Keratinocyte (primary cell): ENCODE data around the gene MICAL1. TPM values are rescaled to one million over a fixed set of nuclear protein-coding genes. Genes with fewer than 3 reads are reported as not detected.

Source experiments
- DNase-seq: peaks from one replicate; pipeline ENCODE4 v3.0.0-alpha.2; 2011; ENCODE audit warnings: low read depth, missing footprints, low spot score
- FAIRE-seq: peaks from 2 replicates; lab custom pipeline; 2011; peaks lifted over from hg19 to GRCh38; lab: Jason Lieb, UNC
- H2AFZ ChIP-seq: 2 replicates; pipeline ENCODE4 v1.6.0; 2012; ENCODE audit warnings: low read length, control low read depth, inconsistent platforms; ENCODE audit not compliant: control insufficient read depth
- H3K27ac ChIP-seq: 2 replicates; pipeline ENCODE4 v1.5.1; 2011; ENCODE audit warnings: low read length; ENCODE audit not compliant: control insufficient read depth, insufficient read depth
- H3K27me3 ChIP-seq: 3 replicates; pipeline ENCODE4 v1.6.0; 2011; ENCODE audit warnings: low read length; ENCODE audit not compliant: control insufficient read depth, insufficient read depth; ENCODE audit errors: extremely low read depth
- H3K36me3 ChIP-seq, 2 experiments: 2 replicates in 1 of 2; 3 replicates in 1 of 2; pipeline ENCODE4 v1.5.1; 2011; ENCODE audit warnings: low read length in 2 of 2, mild to moderate bottlenecking in 1 of 2; ENCODE audit not compliant: control insufficient read depth in 2 of 2, insufficient read depth in 2 of 2; ENCODE audit errors: extremely low read depth in 1 of 2
- H3K4me1 ChIP-seq: 3 replicates; pipeline ENCODE4 v1.5.1; 2011; ENCODE audit warnings: low read length; ENCODE audit not compliant: control insufficient read depth, insufficient read depth; ENCODE audit errors: extremely low read depth
- H3K4me2 ChIP-seq: 3 replicates; pipeline ENCODE4 v1.6.0; 2011; ENCODE audit warnings: low read depth, low read length; ENCODE audit not compliant: control insufficient read depth, insufficient read depth; ENCODE audit errors: extremely low read depth
- H3K4me3 ChIP-seq, 3 experiments: fragments of 200-600 bp in 1 of 3; sonication (generic) in 1 of 3; 2 replicates in 2 of 3; 3 replicates in 1 of 3; pipeline ENCODE4 v1.5.1; 2011 to 2016; ENCODE audit warnings: low read length in 3 of 3, mild to moderate bottlenecking in 3 of 3, control low read depth in 2 of 3, inconsistent platforms in 1 of 3, low read depth in 1 of 3, mixed read lengths in 1 of 3, mixed run types in 1 of 3, moderate library complexity in 1 of 3; ENCODE audit not compliant: control insufficient read depth in 2 of 3, insufficient read depth in 2 of 3; ENCODE audit errors: extremely low read depth in 1 of 3
- H3K79me2 ChIP-seq: 2 replicates; pipeline ENCODE4 v1.6.0; 2012; ENCODE audit warnings: low read length; ENCODE audit not compliant: control insufficient read depth, insufficient read depth
- H3K9ac ChIP-seq: 3 replicates; pipeline ENCODE4 v1.6.0; 2011; ENCODE audit warnings: low read length; ENCODE audit not compliant: control insufficient read depth, insufficient read depth; ENCODE audit errors: extremely low read depth
- H3K9me1 ChIP-seq: 3 replicates; pipeline ENCODE4 v1.6.0; 2011; ENCODE audit warnings: low read length; ENCODE audit not compliant: control insufficient read depth, insufficient read depth; ENCODE audit errors: extremely low read depth
- H3K9me3 ChIP-seq: 2 replicates; pipeline ENCODE4 v1.5.1; 2012; ENCODE audit warnings: low read depth, low read length; ENCODE audit not compliant: control insufficient read depth
- H4K20me1 ChIP-seq: 3 replicates; pipeline ENCODE4 v1.6.0; 2011; ENCODE audit warnings: low read length; ENCODE audit not compliant: control insufficient read depth, insufficient read depth; ENCODE audit errors: extremely low read depth
- EZH2 ChIP-seq: IDR thresholded peaks from one replicate; pipeline ENCODE4 v1.6.1; 2012; ENCODE audit warnings: inconsistent platforms, mild to moderate bottlenecking, low read length, moderate library complexity
- dilution Hi-C: fragments of 300-500 bp; cut with MboI; formaldehyde crosslinking; loops from one replicate; pipeline ENCODE4 v1.7.0; 2020; ENCODE audit warnings: low sequenced_read_pairs; ENCODE audit not compliant: extremely low pct_ligation_motif_present
- polyA plus RNA-seq, 5 experiments: library from polyadenylated mRNA; depleted of rRNA in 3 of 5; stranded (reverse) in 3 of 5; stranded (forward) in 1 of 5; unstranded in 1 of 5; fragments of >200 nt; gene quantifications; 1 replicate in 1 of 5; 2 replicates in 3 of 5; 3 replicates in 1 of 5; pipeline versions ENCODE4 v1.2.1 to v1.2.3, GENCODE V29; 2011 to 2012; ENCODE audit warnings: missing spikeins in 2 of 5, low read depth in 1 of 5, low replicate concordance in 1 of 5
- TF ChIP-seq, protein P1 (sequence below), 3 experiments: IDR thresholded peaks in 1 of 3; conservative IDR thresholded peaks in 1 of 3; optimal IDR thresholded peaks in 1 of 3; 2 replicates in 2 of 3; 3 replicates in 1 of 3; pipeline versions ENCODE3 to v1.5.1; 2011; ENCODE audit warnings: low read length in 3 of 3, mild to moderate bottlenecking in 3 of 3, moderate library complexity in 2 of 3, control low read depth in 1 of 3, inconsistent platforms in 1 of 3; ENCODE audit not compliant: insufficient read depth in 2 of 3; ENCODE audit errors: extremely low read depth in 1 of 3

The MICAL1 gene
- polyA plus RNA-seq, 1 donor (not counting 4 experiments of a cell fraction or from before 2014, with no cell fraction given), result 25.6 TPM

DNA sequence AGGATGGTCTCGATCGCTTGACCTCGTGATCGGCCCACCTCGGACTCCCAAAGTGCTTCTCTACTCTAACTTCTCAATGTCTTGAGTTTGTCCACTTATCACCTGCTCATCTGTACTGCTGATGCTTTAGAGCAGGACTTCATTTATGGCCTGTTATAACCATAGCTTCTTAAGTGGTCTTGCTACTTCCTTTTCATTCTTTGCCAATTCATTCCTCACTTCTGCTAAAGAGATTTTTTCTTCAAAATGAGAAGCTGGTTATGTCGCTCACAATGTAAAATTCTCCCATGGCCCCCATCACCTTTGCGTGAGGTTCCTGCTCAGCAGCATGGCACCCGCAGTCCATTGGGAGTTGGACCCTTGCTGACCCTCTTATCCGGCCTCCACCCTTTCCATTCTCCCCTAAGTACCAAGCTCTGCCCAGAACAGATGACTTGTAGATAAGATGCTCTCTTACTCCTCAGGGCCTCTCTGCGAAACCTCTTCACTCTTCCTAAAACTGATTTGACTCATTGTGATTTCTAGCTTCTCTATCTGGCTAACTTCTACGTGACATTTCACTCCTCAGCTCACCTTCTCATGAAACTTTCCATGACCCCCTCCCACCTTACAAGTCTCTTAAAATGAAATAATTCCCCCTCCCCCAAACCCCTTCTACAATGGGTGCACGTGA is 59.4 kb downstream of the MICAL1 start:
- no peaks in the 10 kb centered on the region for H3K36me3 ChIP-seq
- no peak overlapping the region for H3K9ac ChIP-seq
- FAIRE-seq (no peak), DNase-seq (no peak)
- dilution Hi-C loops, result no loop called here
- H3K27ac ChIP-seq, result no peak overlapping the region
- H3K4me3 ChIP-seq, result no peak overlapping the region
- H3K4me1 ChIP-seq, result peaks cover 3% of the 10 kb centered on the region
- no peak overlapping the region for H3K4me2 ChIP-seq
- TF ChIP-seq, protein P1, sequence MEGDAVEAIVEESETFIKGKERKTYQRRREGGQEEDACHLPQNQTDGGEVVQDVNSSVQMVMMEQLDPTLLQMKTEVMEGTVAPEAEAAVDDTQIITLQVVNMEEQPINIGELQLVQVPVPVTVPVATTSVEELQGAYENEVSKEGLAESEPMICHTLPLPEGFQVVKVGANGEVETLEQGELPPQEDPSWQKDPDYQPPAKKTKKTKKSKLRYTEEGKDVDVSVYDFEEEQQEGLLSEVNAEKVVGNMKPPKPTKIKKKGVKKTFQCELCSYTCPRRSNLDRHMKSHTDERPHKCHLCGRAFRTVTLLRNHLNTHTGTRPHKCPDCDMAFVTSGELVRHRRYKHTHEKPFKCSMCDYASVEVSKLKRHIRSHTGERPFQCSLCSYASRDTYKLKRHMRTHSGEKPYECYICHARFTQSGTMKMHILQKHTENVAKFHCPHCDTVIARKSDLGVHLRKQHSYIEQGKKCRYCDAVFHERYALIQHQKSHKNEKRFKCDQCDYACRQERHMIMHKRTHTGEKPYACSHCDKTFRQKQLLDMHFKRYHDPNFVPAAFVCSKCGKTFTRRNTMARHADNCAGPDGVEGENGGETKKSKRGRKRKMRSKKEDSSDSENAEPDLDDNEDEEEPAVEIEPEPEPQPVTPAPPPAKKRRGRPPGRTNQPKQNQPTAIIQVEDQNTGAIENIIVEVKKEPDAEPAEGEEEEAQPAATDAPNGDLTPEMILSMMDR (optimal IDR thresholded peaks at IDR 0.05 in 1 of 3, IDR thresholded peaks at IDR 0.05 in 1 of 3, conservative IDR thresholded peaks at IDR 0.05 in 1 of 3; ENCODE audit: extremely low read depth in 1 of 3, insufficient read depth in 2 of 3, low read length in 3 of 3), result no peak
- TF ChIP-seq EZH2, result no peak
- no peaks in the 10 kb centered on the region for H3K27me3 ChIP-seq
- H3K79me2 ChIP-seq, result no peaks in the 10 kb centered on the region
- H2AFZ ChIP-seq, result no peak overlapping the region
- no peaks in the 10 kb centered on the region for H3K9me3 ChIP-seq
- H3K9me1 ChIP-seq, result no peaks in the 10 kb centered on the region
- H4K20me1 ChIP-seq, result no peaks in the 10 kb centered on the region

Other genes with a start within 250 kb of the MICAL1 start
- 116 to 244 TPM (median 207 TPM) in 3 replicates for gene CD164, start 73.3 kb downstream of the MICAL1 start, polyA plus RNA-seq
- gene PPIL6, start 15.1 kb downstream of the MICAL1 start, polyA plus RNA-seq, result 0.82 to 1.4 TPM (median 1.3 TPM) in 3 replicates
- gene SMPD2, start 15.0 kb downstream of the MICAL1 start, polyA plus RNA-seq, result 11.7 to 15.8 TPM (median 13.2 TPM) in 3 replicates
- gene ZBTB24, start 27.4 kb upstream of the MICAL1 start, polyA plus RNA-seq, result 3.0 to 5.1 TPM (median 4.6 TPM) in 3 replicates
- 0.94 to 1.8 TPM (median 1.2 TPM) in 3 replicates for gene AK9, start 235.4 kb upstream of the MICAL1 start, polyA plus RNA-seq
- 8.6 to 12.8 TPM (median 12.6 TPM) in 3 replicates for gene FIG4, start 235.5 kb upstream of the MICAL1 start, polyA plus RNA-seq